Parathyroid adenoma (tissue), 2 donors: Measurements from ENCODE around the gene RSBN1L.
A peak's percentile ranks its signal among the peaks of the same experiment; 100 is the strongest.

Source experiments
- H2AFZ ChIP-seq: fragments of 300-600 bp; sonication (generic); one replicate; pipeline ENCODE4 v1.7.0; 2017; ENCODE audit warnings: antibody characterized with exemption, mild to moderate bottlenecking
- H3K27ac ChIP-seq: fragments of 300-600 bp; sonication (generic); one replicate; pipeline ENCODE4 v1.7.0; 2017
- H3K27me3 ChIP-seq: fragments of 300-600 bp; sonication (generic); one replicate; pipeline ENCODE4 v1.7.0; 2017; ENCODE audit warnings: low read length; ENCODE audit not compliant: control insufficient read depth, insufficient read depth
- H3K36me3 ChIP-seq: fragments of 300-600 bp; sonication (generic); one replicate; pipeline ENCODE4 v1.7.0; 2017; ENCODE audit warnings: low read length; ENCODE audit not compliant: control insufficient read depth, insufficient read depth
- H3K4me1 ChIP-seq: fragments of 300-600 bp; sonication (generic); one replicate; pipeline ENCODE4 v1.7.0; 2017; ENCODE audit warnings: control low read depth
- H3K4me2 ChIP-seq: fragments of 300-600 bp; sonication (generic); one replicate; pipeline ENCODE4 v1.7.0; 2017; ENCODE audit warnings: low read length
- H3K4me3 ChIP-seq: fragments of 300-600 bp; sonication (generic); one replicate; pipeline ENCODE4 v1.7.0; 2017; ENCODE audit warnings: low read depth, low read length
- H3K79me2 ChIP-seq: fragments of 300-600 bp; sonication (generic); one replicate; pipeline ENCODE4 v1.7.0; 2017; ENCODE audit warnings: control low read depth
- H3K9ac ChIP-seq: fragments of 300-600 bp; sonication (generic); one replicate; pipeline ENCODE4 v1.7.0; 2017; ENCODE audit warnings: mild to moderate bottlenecking
- H3K9me3 ChIP-seq: fragments of 300-600 bp; sonication (generic); one replicate; pipeline ENCODE4 v1.7.0; 2017; ENCODE audit warnings: low read length; ENCODE audit not compliant: control insufficient read depth
- TF ChIP-seq, protein P1 (sequence below): fragments of 300-600 bp; sonication (generic); IDR thresholded peaks from one replicate; pipeline ENCODE4 v1.7.0; 2017; ENCODE audit warnings: antibody characterized with exemption, mild to moderate bottlenecking
- donor health status: primary hyperparathyroidism.

Gene RSBN1L

DNA sequence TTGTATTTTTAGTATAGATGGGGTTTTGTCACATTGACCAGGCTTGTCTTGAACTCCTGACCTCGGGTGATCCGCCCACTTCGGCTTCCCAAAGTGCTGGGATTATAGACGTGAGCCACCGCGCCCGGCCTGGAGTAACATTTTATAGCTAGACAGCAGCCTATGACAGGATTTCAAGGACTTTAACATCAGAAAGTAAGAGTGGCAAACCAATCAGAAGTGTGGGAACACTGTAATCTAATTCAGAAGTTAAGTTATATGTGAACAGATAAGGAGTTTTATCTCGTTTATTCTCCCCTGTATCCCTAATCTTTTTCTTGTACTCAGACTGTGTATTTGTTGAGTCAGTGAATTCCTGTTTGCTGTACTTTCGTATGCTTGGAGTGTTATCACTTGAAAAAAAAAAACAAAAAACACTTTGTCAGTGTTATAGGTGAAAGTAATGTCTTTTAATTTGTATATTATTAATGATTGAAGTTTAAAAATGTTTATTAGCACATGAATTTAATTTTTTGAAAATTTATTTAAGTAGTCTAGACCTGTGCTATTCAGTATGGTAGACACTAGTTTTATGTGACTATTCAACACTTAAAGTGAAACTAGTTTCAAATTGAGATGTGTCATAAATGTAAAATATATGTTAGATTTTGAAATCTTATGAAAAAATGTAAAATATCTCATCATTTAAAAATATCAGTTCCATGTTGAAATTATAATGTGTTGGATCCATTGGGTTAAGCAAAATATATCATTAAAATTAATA is 38.6 kb downstream of the RSBN1L start:
- TF ChIP-seq, protein P1, sequence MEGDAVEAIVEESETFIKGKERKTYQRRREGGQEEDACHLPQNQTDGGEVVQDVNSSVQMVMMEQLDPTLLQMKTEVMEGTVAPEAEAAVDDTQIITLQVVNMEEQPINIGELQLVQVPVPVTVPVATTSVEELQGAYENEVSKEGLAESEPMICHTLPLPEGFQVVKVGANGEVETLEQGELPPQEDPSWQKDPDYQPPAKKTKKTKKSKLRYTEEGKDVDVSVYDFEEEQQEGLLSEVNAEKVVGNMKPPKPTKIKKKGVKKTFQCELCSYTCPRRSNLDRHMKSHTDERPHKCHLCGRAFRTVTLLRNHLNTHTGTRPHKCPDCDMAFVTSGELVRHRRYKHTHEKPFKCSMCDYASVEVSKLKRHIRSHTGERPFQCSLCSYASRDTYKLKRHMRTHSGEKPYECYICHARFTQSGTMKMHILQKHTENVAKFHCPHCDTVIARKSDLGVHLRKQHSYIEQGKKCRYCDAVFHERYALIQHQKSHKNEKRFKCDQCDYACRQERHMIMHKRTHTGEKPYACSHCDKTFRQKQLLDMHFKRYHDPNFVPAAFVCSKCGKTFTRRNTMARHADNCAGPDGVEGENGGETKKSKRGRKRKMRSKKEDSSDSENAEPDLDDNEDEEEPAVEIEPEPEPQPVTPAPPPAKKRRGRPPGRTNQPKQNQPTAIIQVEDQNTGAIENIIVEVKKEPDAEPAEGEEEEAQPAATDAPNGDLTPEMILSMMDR = no peak
- Histone ChIP-seq H3K27ac (no peak overlapping the region), H3K36me3 (no peaks in the 10 kb centered on the region), H3K4me3 (no peak overlapping the region), H3K27me3 (no peaks in the 10 kb centered on the region), H2AFZ (no peak overlapping the region), H3K4me2 (peak overlapping the region; percentile 32), H3K79me2 (peaks cover 30% of the 10 kb centered on the region), H3K4me1 (peaks cover 5% of the 10 kb centered on the region), H3K9me3 (no peaks in the 10 kb centered on the region), H3K9ac (no peak overlapping the region)

DNA sequence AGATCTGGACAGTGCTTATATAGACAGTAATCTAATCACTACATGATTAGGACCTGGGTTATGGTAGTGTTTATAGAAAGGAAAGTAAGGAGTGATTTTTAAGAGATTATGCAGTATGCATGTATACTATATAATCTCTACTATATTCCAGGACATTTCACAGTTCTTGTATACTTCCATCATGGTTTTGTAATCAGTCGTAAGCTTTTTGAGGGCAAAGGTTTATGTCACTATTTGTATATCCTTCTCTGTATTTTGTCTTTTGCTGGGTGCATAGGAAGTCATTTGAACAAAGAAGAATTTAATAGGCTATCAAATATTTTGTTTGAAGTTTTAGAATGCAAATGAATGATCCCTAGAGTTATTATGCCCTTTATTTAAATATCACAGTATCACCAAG is 39.2 kb downstream of the RSBN1L start:
- Histone ChIP-seq H3K4me2 (no peak overlapping the region), H2AFZ (no peak overlapping the region), H3K9me3 (no peaks in the 10 kb centered on the region), H3K4me3 (no peak overlapping the region), H3K27me3 (no peaks in the 10 kb centered on the region), H3K79me2 (peaks cover 24% of the 10 kb centered on the region), H3K27ac (no peak overlapping the region), H3K4me1 (peaks cover 5% of the 10 kb centered on the region), H3K9ac (no peak overlapping the region), H3K36me3 (no peaks in the 10 kb centered on the region)
- TF ChIP-seq, protein P1 = no peak

DNA sequence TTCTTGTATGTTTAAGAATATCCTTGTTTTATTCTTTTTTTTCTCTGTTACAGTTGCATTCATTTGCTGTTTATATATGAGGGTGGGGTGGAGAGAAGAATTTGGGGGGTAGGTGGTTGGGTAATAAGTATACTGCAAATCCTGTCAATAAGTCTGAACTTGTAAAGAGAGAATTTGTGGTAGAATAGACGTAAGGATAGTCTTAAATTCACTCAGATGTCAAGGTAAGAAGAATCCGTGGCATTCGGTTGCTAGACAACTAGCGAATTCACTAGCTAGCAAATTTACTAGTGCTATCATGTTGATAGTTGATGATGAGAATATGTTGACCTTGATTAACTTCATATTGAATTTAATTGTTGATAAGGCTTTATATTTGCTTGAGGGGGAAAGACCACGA is 40.7 kb downstream of the RSBN1L start:
- no peak overlapping the region for H3K9ac ChIP-seq
- no peak overlapping the region for H3K4me2 ChIP-seq
- H3K4me1 ChIP-seq = peaks cover 5% of the 10 kb centered on the region
- no peaks in the 10 kb centered on the region for H3K36me3 ChIP-seq
- no peaks in the 10 kb centered on the region for H3K27me3 ChIP-seq
- H3K9me3 ChIP-seq = no peaks in the 10 kb centered on the region
- H3K27ac ChIP-seq = no peak overlapping the region
- peaks cover 15% of the 10 kb centered on the region for H3K79me2 ChIP-seq
- H3K4me3 ChIP-seq = no peak overlapping the region
- no peak overlapping the region for H2AFZ ChIP-seq
- TF ChIP-seq, protein P1 = no peak

DNA sequence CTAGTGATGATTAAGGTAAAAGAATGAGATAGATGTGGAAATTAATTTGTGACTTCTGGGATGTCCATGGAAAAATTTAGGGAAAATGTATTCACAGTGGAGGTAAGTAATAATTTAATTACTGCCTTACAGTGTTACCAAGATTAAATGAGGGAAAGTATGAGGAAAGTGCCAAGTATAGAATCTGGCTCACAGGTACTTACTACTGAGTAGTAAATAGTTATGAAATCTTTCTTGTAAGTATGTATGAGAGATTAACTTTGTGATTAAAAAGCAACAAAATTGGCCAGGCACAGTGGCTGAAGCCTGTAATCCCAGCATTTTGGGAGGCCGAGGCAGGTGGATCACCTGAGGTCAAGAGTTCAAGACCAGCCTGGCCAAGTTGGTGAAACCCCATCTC is 42.1 kb downstream of the RSBN1L start:
- Histone ChIP-seq H3K27ac (no peak overlapping the region), H3K36me3 (no peaks in the 10 kb centered on the region), H3K79me2 (peaks cover 8% of the 10 kb centered on the region), H3K27me3 (no peaks in the 10 kb centered on the region), H2AFZ (no peak overlapping the region), H3K9me3 (no peaks in the 10 kb centered on the region), H3K4me3 (no peak overlapping the region), H3K9ac (no peak overlapping the region), H3K4me1 (peaks cover 5% of the 10 kb centered on the region), H3K4me2 (no peak overlapping the region)
- TF ChIP-seq, protein P1 = no peak

DNA sequence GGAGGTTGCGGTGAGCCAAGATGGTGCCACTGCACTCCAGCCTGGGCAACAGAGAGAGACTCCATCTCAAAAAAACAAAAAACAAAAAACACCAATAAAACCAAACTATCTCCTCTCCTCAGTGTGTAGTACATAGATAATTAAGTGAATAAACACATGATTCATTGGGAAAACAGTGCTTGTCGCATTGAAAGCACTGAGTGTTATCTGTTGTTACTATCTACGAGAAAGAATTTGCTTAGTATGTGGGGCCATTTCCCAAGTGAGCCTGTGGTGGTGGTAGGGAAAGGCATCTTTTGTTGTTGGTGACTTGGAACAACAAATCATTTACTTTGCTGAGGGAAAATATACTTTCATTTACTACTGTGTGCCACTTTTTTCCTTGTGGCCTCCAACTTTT is 42.6 kb downstream of the RSBN1L start:
- H3K4me2 ChIP-seq = no peak overlapping the region
- H3K36me3 ChIP-seq = no peaks in the 10 kb centered on the region
- H3K9me3 ChIP-seq = no peaks in the 10 kb centered on the region
- TF ChIP-seq, protein P1 = no peak
- no peak overlapping the region for H3K4me3 ChIP-seq
- H3K9ac ChIP-seq = no peak overlapping the region
- no peak overlapping the region for H2AFZ ChIP-seq
- peaks cover 5% of the 10 kb centered on the region for H3K4me1 ChIP-seq
- peaks cover 6% of the 10 kb centered on the region for H3K79me2 ChIP-seq
- H3K27ac ChIP-seq = no peak overlapping the region
- no peaks in the 10 kb centered on the region for H3K27me3 ChIP-seq
